Smooth muscle cell (in vitro differentiated cells): ENCODE data around the gene ARHGDIA. TPM values are rescaled to one million over a fixed set of nuclear protein-coding genes. Genes with fewer than 3 reads are reported as not detected.
A peak's percentile ranks its signal among the peaks of the same experiment; 100 is the strongest.

Experiments used
- DNase-seq: peaks from one replicate; lab custom pipeline; 2025; ENCODE audit not compliant: unreplicated experiment; lab: John Stamatoyannopoulos, UW
- H2AFZ ChIP-seq: fragments of 200-600 bp; sonication (generic); 2 replicates; pipeline ENCODE4 v1.6.0; 2016; ENCODE audit warnings: antibody characterized with exemption, low read depth, mild to moderate bottlenecking
- H3F3A ChIP-seq: fragments of 200-600 bp; sonication (generic); 2 replicates; pipeline ENCODE4 v1.6.0; 2017; ENCODE audit warnings: antibody characterized with exemption, low read depth
- H3K27ac ChIP-seq: fragments of 200-600 bp; sonication (generic); 2 replicates; pipeline ENCODE4 v1.5.1; 2016; ENCODE audit warnings: low read depth, mild to moderate bottlenecking
- H3K27me3 ChIP-seq: fragments of 200-600 bp; sonication (generic); 2 replicates; pipeline ENCODE4 v1.6.1; 2016; ENCODE audit warnings: low read depth, mild to moderate bottlenecking
- H3K36me3 ChIP-seq: fragments of 200-600 bp; sonication (generic); 2 replicates; pipeline ENCODE4 v1.5.1; 2016; ENCODE audit warnings: low read depth
- H3K4me1 ChIP-seq: fragments of 200-600 bp; sonication (generic); 2 replicates; pipeline ENCODE4 v1.5.1; 2016; ENCODE audit warnings: low read depth
- H3K4me2 ChIP-seq: fragments of 200-600 bp; sonication (generic); 2 replicates; pipeline ENCODE4 v1.6.0; 2016; ENCODE audit warnings: mild to moderate bottlenecking
- H3K4me3 ChIP-seq: fragments of 200-600 bp; sonication (generic); 2 replicates; pipeline ENCODE4 v1.5.1; 2016; ENCODE audit warnings: mild to moderate bottlenecking
- H3K79me2 ChIP-seq: fragments of 200-600 bp; sonication (generic); 2 replicates; pipeline ENCODE4 v1.6.0; 2016; ENCODE audit warnings: low read depth, mild to moderate bottlenecking
- H3K9ac ChIP-seq: fragments of 200-600 bp; sonication (generic); 2 replicates; pipeline ENCODE4 v1.6.0; 2016; ENCODE audit warnings: low read depth
- H3K9me3 ChIP-seq: fragments of 200-600 bp; sonication (generic); replicated peaks from 2 replicates; pipeline ENCODE4 v1.5.1; 2016; ENCODE audit warnings: low read depth
- H4K20me1 ChIP-seq: fragments of 200-600 bp; sonication (generic); 2 replicates; pipeline ENCODE4 v1.6.0; 2016; ENCODE audit warnings: low read depth
- CTCF ChIP-seq: fragments of 200-600 bp; sonication (generic); IDR thresholded peaks from 2 replicates; pipeline ENCODE4 v1.5.1; 2017; ENCODE audit warnings: borderline replicate concordance, mild to moderate bottlenecking, antibody characterized with exemption; ENCODE audit not compliant: insufficient read depth, poor library complexity, severe bottlenecking
- WGBS: methylation state at CpG from one replicate; pipeline ENCODE4 v1.1.7; 2016; ENCODE audit warnings: low lambda C conversion rate; 5-methylcytosine and 5-hydroxymethylcytosine counted together
- polyA plus RNA-seq: library from polyadenylated mRNA; unstranded; fragments of >200 nt; fragmentation: Nextera tagmentation; extraction: Ambion mirVana; gene quantifications from 2 replicates; pipeline ENCODE4 v1.2.1, GENCODE V29; 2016
- total RNA-seq: library from RNA; depleted of rRNA; stranded (reverse); fragments of >200 nt; gene quantifications from 2 replicates; pipeline ENCODE4 v1.2.3, GENCODE V29; 2014

Gene ARHGDIA
- total and polyA plus RNA-seq, 2 experiments from 2014 or later = 256 to 360 TPM

- H3K4me1 ChIP-seq = peaks cover 17% of the 10 kb centered on the region
- H3K79me2 ChIP-seq = peaks cover 56% of the 10 kb centered on the region
- TF ChIP-seq CTCF = no peak
- H3K4me3 ChIP-seq = peak overlapping the region; percentile 69
- peak overlapping the region; percentile 63 for H3K27ac ChIP-seq
- 50% methylated on average over 18 of the region's 18 CpGs for WGBS
- no peaks in the 10 kb centered on the region for H3F3A ChIP-seq
- H4K20me1 ChIP-seq = peaks cover 54% of the 10 kb centered on the region
- H2AFZ ChIP-seq = no peak overlapping the region
- H3K27me3 ChIP-seq = no peaks in the 10 kb centered on the region
- DNase-seq = no peak
- peak overlapping the region; percentile 83 for H3K4me2 ChIP-seq
- no peaks in the 10 kb centered on the region for H3K9me3 ChIP-seq
- peak overlapping the region; percentile 62 for H3K9ac ChIP-seq
- no peaks in the 10 kb centered on the region for H3K36me3 ChIP-seq
Measured at GRCh38 chr17:81831957-81832607, 39.1 kb downstream of the ARHGDIA start.

- Histone ChIP-seq H3K4me3 (no peak overlapping the region), H3K9ac (no peak overlapping the region), H3F3A (no peaks in the 10 kb centered on the region), H2AFZ (no peak overlapping the region), H3K4me2 (peak overlapping the region; percentile 83), H3K27ac (peak overlapping the region; percentile 63), H4K20me1 (peaks cover 59% of the 10 kb centered on the region), H3K4me1 (peaks cover 17% of the 10 kb centered on the region), H3K9me3 (no peaks in the 10 kb centered on the region), H3K79me2 (peaks cover 61% of the 10 kb centered on the region), H3K36me3 (no peaks in the 10 kb centered on the region), H3K27me3 (no peaks in the 10 kb centered on the region)
- TF ChIP-seq CTCF = no peak
- 96% methylated on average over 7 of the region's 7 CpGs for WGBS
- DNase-seq = no peak
Measured at GRCh38 chr17:81831563-81831956, 39.6 kb downstream of the ARHGDIA start.

- H3K36me3 ChIP-seq = no peaks in the 10 kb centered on the region
Measured at GRCh38 chr17:81829858-81830257, 41.3 kb downstream of the ARHGDIA start.

More at GRCh38 chr17:81829858-81830257, 41.3 kb downstream of the ARHGDIA start:
- H4K20me1 ChIP-seq = peaks cover 76% of the 10 kb centered on the region
- 97% methylated on average over 6 of the region's 6 CpGs for WGBS
- H3K27ac ChIP-seq = no peak overlapping the region
- no peak overlapping the region for H3K4me2 ChIP-seq
- H3K4me3 ChIP-seq = no peak overlapping the region
- no peaks in the 10 kb centered on the region for H3K9me3 ChIP-seq
- H2AFZ ChIP-seq = no peak overlapping the region
- H3F3A ChIP-seq = no peaks in the 10 kb centered on the region
- peaks cover 65% of the 10 kb centered on the region for H3K79me2 ChIP-seq
- peaks cover 17% of the 10 kb centered on the region for H3K4me1 ChIP-seq
- no peak for DNase-seq
- no peaks in the 10 kb centered on the region for H3K27me3 ChIP-seq
- H3K9ac ChIP-seq = no peak overlapping the region
- no peak for TF ChIP-seq CTCF
